Endothelial cell of umbilical vein (primary cell): ENCODE results near the gene PDE11A.

Source experiments
- EZH2 ChIP-seq: IDR thresholded peaks from 2 replicates; pipeline ENCODE4 v1.6.1; 2012; ENCODE audit warnings: borderline replicate concordance, low read depth, mild to moderate bottlenecking, moderate library complexity, low read length, inconsistent platforms; ENCODE audit not compliant: severe bottlenecking
- POLR2A ChIP-seq: IDR thresholded peaks from 2 replicates; pipeline ENCODE4 v1.6.1; 2012; ENCODE audit warnings: low read depth, mild to moderate bottlenecking, control low read depth, low read length
- POLR2AphosphoS5 ChIP-seq: IDR thresholded peaks from 2 replicates; pipeline ENCODE4 v1.6.1; 2012; ENCODE audit warnings: low read depth, mild to moderate bottlenecking, control low read depth, low read length, moderate library complexity; ENCODE audit not compliant: insufficient read depth
- TF ChIP-seq, protein P1 (sequence below), 2 donors: IDR thresholded peaks; 1 replicate in 1 of 2; 2 replicates in 1 of 2; pipeline ENCODE4 v1.5.1; 2011; ENCODE audit warnings: low read length in 2 of 2, mild to moderate bottlenecking in 2 of 2, moderate library complexity in 2 of 2, control low read depth in 1 of 2, inconsistent platforms in 1 of 2, low read depth in 1 of 2; ENCODE audit not compliant: insufficient read depth in 1 of 2; ENCODE audit errors: extremely low read depth in 1 of 2

DNA sequence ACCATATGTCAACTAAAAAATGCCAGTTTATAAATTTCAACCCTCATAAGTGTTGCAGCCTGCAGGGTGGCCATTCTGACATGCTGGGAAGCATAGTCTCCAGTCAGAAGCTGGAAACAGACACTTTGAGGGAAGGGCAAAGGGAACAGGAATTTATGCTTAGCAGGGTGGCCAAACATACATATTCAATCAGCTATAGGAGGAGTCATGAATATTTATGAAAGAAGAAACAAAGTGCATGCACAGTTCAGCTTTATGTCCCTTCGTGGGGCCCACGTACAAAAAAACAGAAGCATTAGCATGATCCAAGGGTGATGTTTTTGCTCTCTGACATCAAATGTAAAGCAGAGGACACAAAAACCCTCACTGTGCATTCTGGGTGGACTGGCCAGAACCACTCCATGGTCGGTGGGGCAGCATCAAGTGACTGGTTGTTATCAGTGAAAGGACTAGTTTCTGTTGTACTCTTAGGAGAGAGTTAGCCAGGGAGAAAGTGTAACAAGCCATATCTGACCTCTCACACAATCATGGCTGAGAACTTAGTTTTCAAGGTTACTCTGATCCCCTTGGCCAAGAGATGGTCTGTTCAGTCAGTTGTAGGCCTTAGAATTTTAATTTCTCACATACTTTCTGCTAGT is 9.9 kb upstream of the PDE11A start:
- TF ChIP-seq, protein P1, sequence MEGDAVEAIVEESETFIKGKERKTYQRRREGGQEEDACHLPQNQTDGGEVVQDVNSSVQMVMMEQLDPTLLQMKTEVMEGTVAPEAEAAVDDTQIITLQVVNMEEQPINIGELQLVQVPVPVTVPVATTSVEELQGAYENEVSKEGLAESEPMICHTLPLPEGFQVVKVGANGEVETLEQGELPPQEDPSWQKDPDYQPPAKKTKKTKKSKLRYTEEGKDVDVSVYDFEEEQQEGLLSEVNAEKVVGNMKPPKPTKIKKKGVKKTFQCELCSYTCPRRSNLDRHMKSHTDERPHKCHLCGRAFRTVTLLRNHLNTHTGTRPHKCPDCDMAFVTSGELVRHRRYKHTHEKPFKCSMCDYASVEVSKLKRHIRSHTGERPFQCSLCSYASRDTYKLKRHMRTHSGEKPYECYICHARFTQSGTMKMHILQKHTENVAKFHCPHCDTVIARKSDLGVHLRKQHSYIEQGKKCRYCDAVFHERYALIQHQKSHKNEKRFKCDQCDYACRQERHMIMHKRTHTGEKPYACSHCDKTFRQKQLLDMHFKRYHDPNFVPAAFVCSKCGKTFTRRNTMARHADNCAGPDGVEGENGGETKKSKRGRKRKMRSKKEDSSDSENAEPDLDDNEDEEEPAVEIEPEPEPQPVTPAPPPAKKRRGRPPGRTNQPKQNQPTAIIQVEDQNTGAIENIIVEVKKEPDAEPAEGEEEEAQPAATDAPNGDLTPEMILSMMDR (IDR thresholded peaks at IDR 0.05; ENCODE audit: extremely low read depth in 1 of 2, insufficient read depth in 1 of 2, low read depth in 1 of 2, low read length in 2 of 2) = no peak
- TF ChIP-seq POLR2A = no peak
- no peak for TF ChIP-seq EZH2
- TF ChIP-seq POLR2AphosphoS5 = no peak
